ENCODE measurements around the gene HOGA1.

HOGA1 gene

GRCh38 chr10:97651773-97652172, 67.6 kb downstream of the HOGA1 start:
- DNase-seq = no peak

GRCh38 chr10:97656777-97657176, 72.6 kb downstream of the HOGA1 start:
- no peak for DNase-seq

GRCh38 chr10:97659589-97659988, 75.4 kb downstream of the HOGA1 start:
- DNase-seq = no peak
